ENCODE results near the gene RNASE4.

- no peak for TF ChIP-seq CTCF (IDR thresholded peaks at IDR 0.05; ENCODE audit: low read length)
- no peak for TF ChIP-seq EZH2 (optimal IDR thresholded peaks at IDR 0.05; ENCODE audit: low read depth, low read length)
- TF ChIP-seq EZH2phosphoT487 (IDR thresholded peaks at IDR 0.05; ENCODE audit: low read length): no peak
Observed at GRCh38 chr14:20712904-20713303, 28.5 kb downstream of the RNASE4 start.
